ENCODE results near the gene ZNF302. TPM values are rescaled to one million over a fixed set of nuclear protein-coding genes. Genes with fewer than 3 reads are reported as not detected.

ZNF302 gene
- total RNA-seq, 2 experiments from 2014 or later: 14.9 to 15.9 TPM

DNA sequence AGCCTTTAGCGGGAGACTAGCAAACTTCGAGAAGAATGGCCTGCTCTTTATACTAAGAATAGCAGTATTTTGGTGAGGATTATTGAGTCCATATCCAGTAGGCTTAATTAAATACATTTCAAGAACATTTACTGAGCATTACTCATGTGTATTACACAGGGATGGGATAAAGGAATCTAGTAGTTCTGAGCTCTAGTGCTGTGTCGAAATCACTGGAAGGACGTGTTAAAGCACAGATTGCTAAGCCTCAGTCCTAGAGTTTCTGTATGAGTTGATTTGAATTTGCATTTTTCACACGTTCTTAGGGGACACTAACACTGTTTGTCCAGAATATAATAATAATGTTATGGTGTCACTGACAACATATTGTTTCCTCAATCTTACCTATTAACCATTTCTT is 9.0 kb downstream of the ZNF302 start:
- intact Hi-C loops (cut with micrococcal nuclease): no loop called here
- no peak for DNase-seq
- Mint-ChIP-seq H3K27ac (no peak overlapping the region), H3K36me3 (ENCODE audit: low read depth) (peaks cover 48% of the 10 kb centered on the region), H3K27me3 (peaks cover 3% of the 10 kb centered on the region), H3K9me3 (peaks cover 64% of the 10 kb centered on the region), H3K4me3 (no peak overlapping the region), H3K4me1 (ENCODE audit: low read depth) (no peaks in the 10 kb centered on the region)
- ChIA-PET POLR2A (interaction anchor here (0.9 kb wide), 1 partner anchor 10 kb away, joined by 5 read pairs; no protein-coding TSS in a partner anchor), CTCF (no interaction called here)
- TF ChIP-seq, protein P1, sequence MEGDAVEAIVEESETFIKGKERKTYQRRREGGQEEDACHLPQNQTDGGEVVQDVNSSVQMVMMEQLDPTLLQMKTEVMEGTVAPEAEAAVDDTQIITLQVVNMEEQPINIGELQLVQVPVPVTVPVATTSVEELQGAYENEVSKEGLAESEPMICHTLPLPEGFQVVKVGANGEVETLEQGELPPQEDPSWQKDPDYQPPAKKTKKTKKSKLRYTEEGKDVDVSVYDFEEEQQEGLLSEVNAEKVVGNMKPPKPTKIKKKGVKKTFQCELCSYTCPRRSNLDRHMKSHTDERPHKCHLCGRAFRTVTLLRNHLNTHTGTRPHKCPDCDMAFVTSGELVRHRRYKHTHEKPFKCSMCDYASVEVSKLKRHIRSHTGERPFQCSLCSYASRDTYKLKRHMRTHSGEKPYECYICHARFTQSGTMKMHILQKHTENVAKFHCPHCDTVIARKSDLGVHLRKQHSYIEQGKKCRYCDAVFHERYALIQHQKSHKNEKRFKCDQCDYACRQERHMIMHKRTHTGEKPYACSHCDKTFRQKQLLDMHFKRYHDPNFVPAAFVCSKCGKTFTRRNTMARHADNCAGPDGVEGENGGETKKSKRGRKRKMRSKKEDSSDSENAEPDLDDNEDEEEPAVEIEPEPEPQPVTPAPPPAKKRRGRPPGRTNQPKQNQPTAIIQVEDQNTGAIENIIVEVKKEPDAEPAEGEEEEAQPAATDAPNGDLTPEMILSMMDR (IDR thresholded peaks at IDR 0.05): no peak
- no peak for ATAC-seq

DNA sequence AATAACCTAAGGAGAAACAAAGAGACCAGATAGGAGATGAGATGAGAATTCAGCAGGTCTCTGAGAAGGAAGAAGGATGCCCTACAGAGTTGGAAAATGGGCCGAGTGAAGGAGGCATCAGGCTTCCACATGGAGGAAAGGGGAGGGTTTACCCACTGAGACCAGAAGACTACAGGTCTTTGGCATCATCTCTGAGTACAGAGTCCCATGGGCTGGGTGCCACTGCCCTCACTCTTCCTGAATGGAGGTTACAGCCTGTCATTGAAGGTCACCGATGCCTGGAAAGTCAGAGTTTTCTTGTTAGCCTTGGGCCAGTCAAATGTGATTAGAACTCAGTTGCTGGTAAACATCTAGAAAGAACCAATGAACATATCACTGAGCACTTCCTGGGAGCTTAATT is 9.9 kb downstream of the ZNF302 start:
- CTCF ChIA-PET: no interaction called here
- TF ChIP-seq, protein P1 (IDR thresholded peaks at IDR 0.05): no peak
- Mint-ChIP-seq H3K9me3 (peaks cover 59% of the 10 kb centered on the region), H3K36me3 (ENCODE audit: low read depth) (peaks cover 40% of the 10 kb centered on the region), H3K27me3 (peaks cover 4% of the 10 kb centered on the region), H3K4me1 (ENCODE audit: low read depth) (no peaks in the 10 kb centered on the region), H3K27ac (no peak overlapping the region), H3K4me3 (no peak overlapping the region)
- DNase-seq (no peak), ATAC-seq (no peak)
- POLR2A ChIA-PET: interaction anchor here (0.9 kb wide), 1 partner anchor 11 kb away, joined by 5 read pairs; no protein-coding TSS in a partner anchor
- intact Hi-C loops (cut with micrococcal nuclease): no loop called here

- Mint-ChIP-seq H3K36me3 (ENCODE audit: low read depth) (peaks cover 27% of the 10 kb centered on the region), H3K9me3 (peaks cover 50% of the 10 kb centered on the region), H3K27me3 (peaks cover 9% of the 10 kb centered on the region), H3K4me3 (no peak overlapping the region), H3K27ac (no peak overlapping the region), H3K4me1 (ENCODE audit: low read depth) (no peaks in the 10 kb centered on the region)
- TF ChIP-seq, protein P1 (IDR thresholded peaks at IDR 0.05): no peak
- ChIA-PET POLR2A (no interaction called here), CTCF (no interaction called here)
- intact Hi-C loops (cut with micrococcal nuclease): no loop called here
- DNase-seq: no peak
- no peak for ATAC-seq
Observed at GRCh38 chr19:34688592-34688991, 11.1 kb downstream of the ZNF302 start.

- Mint-ChIP-seq H3K27me3 (peaks cover 11% of the 10 kb centered on the region), H3K4me3 (no peak overlapping the region), H3K9me3 (peaks cover 38% of the 10 kb centered on the region), H3K4me1 (ENCODE audit: low read depth) (no peaks in the 10 kb centered on the region), H3K36me3 (ENCODE audit: low read depth) (peaks cover 10% of the 10 kb centered on the region), H3K27ac (no peak overlapping the region)
- intact Hi-C loops (cut with micrococcal nuclease): no loop called here
- ChIA-PET POLR2A (interaction anchor here (0.6 kb wide), 1 partner anchor 199 kb away, joined by 3 read pairs; no protein-coding TSS in a partner anchor), CTCF (no interaction called here)
- no peak for DNase-seq
- TF ChIP-seq, protein P1 (IDR thresholded peaks at IDR 0.05): no peak
- ATAC-seq: no peak
Observed at GRCh38 chr19:34690372-34690771, 12.9 kb downstream of the ZNF302 start.

DNA sequence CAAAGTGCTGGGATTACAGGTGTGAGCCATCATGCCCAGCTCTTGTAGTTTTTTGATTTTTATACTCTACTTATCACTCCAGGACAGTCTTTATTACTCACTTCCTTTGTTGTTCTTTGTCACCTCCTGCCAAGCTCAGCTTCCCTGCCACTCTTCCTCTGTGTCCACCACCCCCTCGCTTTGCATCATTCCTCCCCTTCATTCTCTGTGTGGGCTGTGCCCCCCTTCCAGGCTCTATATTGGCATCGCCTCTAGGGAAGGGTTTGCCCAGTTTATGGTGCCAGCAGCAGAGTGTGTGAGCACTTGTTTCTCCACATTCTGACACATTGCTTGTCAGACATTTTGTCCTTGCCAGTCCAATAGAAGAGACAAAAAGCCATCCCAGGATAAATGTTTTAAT is 15.1 kb downstream of the ZNF302 start:
- no peak for ATAC-seq
- ChIA-PET CTCF (no interaction called here), POLR2A (no interaction called here)
- TF ChIP-seq, protein P1 (IDR thresholded peaks at IDR 0.05): no peak
- Mint-ChIP-seq H3K36me3 (ENCODE audit: low read depth) (peaks cover 3% of the 10 kb centered on the region), H3K4me3 (no peak overlapping the region), H3K9me3 (peaks cover 16% of the 10 kb centered on the region), H3K4me1 (ENCODE audit: low read depth) (no peaks in the 10 kb centered on the region), H3K27ac (no peak overlapping the region), H3K27me3 (peaks cover 16% of the 10 kb centered on the region)
- no peak for DNase-seq
- intact Hi-C loops (cut with micrococcal nuclease): no loop called here

Measured in activated CD8-positive, alpha-beta T cell treated with anti-CD3 and anti-CD28 coated beads for 36 hours (primary cell).